Stomach (tissue), 4 donors: ENCODE data around the gene STOML1.

Experiments used
- POLR2A ChIP-seq, 4 donors: fragments of 450-650 bp; IDR thresholded peaks; one replicate each; pipeline ENCODE4 v1.6.1; 2016; ENCODE audit warnings: antibody characterized with exemption in 4 of 4, control low read depth in 2 of 4, mild to moderate bottlenecking in 1 of 4, moderate library complexity in 1 of 4
- POLR2AphosphoS5 ChIP-seq, 3 donors: sonication (generic); formaldehyde crosslinking; IDR thresholded peaks; one replicate each; pipeline ENCODE4 v1.6.1; 2016; ENCODE audit warnings: antibody characterized with exemption in 3 of 3
- TF ChIP-seq, protein P1 (sequence below), 7 experiments: fragments of 450-650 bp in 4 of 7; fragments of 200-600 bp in 3 of 7; sonication (generic) in 3 of 7; IDR thresholded peaks; one replicate each; pipeline ENCODE4 v1.5.1; 2016 to 2019; ENCODE audit warnings: antibody characterized with exemption in 7 of 7, control low read depth in 2 of 7, mild to moderate bottlenecking in 1 of 7

DNA sequence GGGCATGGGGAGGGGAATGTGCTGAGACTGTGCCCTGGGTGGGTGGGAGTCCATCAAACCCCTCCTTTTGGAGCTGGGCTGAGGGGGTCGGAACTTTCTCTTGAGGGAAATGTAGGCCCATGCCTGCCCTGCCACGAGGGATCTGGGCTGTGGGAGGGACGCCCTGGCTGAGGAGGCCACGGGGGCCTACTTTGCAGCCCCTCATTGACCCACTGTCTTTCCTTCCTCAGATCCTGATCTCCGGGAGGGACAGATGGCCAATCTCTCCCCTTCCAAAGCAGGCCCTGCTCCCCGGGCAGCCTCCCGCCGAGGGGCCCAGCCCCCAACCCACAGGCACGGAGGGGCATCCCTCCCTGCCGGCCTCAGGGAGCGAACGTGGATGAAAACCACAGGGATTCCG lies 40.5 kb downstream of the STOML1 start:
- TF ChIP-seq, protein P1, sequence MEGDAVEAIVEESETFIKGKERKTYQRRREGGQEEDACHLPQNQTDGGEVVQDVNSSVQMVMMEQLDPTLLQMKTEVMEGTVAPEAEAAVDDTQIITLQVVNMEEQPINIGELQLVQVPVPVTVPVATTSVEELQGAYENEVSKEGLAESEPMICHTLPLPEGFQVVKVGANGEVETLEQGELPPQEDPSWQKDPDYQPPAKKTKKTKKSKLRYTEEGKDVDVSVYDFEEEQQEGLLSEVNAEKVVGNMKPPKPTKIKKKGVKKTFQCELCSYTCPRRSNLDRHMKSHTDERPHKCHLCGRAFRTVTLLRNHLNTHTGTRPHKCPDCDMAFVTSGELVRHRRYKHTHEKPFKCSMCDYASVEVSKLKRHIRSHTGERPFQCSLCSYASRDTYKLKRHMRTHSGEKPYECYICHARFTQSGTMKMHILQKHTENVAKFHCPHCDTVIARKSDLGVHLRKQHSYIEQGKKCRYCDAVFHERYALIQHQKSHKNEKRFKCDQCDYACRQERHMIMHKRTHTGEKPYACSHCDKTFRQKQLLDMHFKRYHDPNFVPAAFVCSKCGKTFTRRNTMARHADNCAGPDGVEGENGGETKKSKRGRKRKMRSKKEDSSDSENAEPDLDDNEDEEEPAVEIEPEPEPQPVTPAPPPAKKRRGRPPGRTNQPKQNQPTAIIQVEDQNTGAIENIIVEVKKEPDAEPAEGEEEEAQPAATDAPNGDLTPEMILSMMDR (IDR thresholded peaks at IDR 0.05): no peak
- TF ChIP-seq POLR2AphosphoS5 (IDR thresholded peaks at IDR 0.05) (no peak), POLR2A (IDR thresholded peaks at IDR 0.05) (no peak)
